Measurements from ENCODE around the gene LPCAT2.

- no peak for TF ChIP-seq ZNF384 (IDR thresholded peaks at IDR 0.05)
- TF ChIP-seq LEF1 (IDR thresholded peaks at IDR 0.05; ENCODE audit: borderline replicate concordance), result no peak
- no peak for TF ChIP-seq NFRKB (IDR thresholded peaks at IDR 0.05)
- no peak for TF ChIP-seq FOXM1 (IDR thresholded peaks at IDR 0.05; ENCODE audit: borderline replicate concordance)
- no peak for TF ChIP-seq ARNT (IDR thresholded peaks at IDR 0.05)
- TF ChIP-seq TARDBP (IDR thresholded peaks at IDR 0.05), result no peak
- no peak for TF ChIP-seq FOXK2 (IDR thresholded peaks at IDR 0.05)
- no peak for TF ChIP-seq HDGF (IDR thresholded peaks at IDR 0.05; ENCODE audit: borderline replicate concordance)
- TF ChIP-seq SP1 (IDR thresholded peaks at IDR 0.05), result no peak
- TF ChIP-seq SUZ12 (IDR thresholded peaks at IDR 0.05), result no peak
- TF ChIP-seq BHLHE40 (IDR thresholded peaks at IDR 0.05; ENCODE audit: borderline replicate concordance), result no peak
Measured at GRCh38 chr16:55565086-55565485, 56.2 kb downstream of the LPCAT2 start.
